ENCODE results near the gene NBPF6. TPM values are rescaled to one million over a fixed set of nuclear protein-coding genes. Genes with fewer than 3 reads are reported as not detected.
"Not testable (repeated sequence)": the region's sequence is repeated elsewhere in the genome, so short reads cannot be mapped to it uniquely, and the experiment has no call there.

Gene NBPF6
- total RNA-seq, 1 donor from 2014 or later: not detected

DNA sequence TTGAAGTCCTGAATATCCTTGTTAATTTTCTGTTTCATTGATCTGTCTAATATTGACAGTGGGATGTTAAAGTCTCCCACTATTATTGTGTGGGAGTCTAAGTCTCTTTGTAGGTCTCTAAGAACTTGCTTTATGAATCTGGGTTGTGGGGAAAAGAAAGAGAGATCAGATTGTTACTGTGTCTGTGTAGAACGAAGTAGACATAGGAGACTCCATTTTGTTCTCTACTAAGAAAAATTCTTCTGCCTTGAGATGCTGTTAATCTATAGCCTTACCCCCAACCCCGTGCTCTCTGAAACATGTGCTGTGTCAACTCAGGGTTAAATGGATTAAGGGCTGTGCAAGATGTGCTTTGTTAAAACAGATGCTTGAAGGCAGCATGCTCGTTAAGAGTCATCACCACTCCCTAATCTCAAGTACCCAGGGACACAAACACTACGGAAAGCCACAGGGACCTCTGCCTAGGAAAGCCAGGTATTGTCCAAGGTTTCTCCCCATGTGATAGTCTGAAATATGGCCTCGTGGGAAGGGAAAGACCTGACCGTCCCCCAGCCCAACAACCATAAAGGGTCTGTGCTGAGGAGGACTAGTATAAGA lies 67.3 kb downstream of the NBPF6 start:
- not testable (repeated sequence) for H3K4me1 Mint-ChIP-seq (ENCODE audit: low read depth, unreplicated experiment); H3K4me1 ChIP-seq (ENCODE audit: insufficient read depth, low read length); H3K79me2 ChIP-seq (ENCODE audit: insufficient read depth, low read length); H3K27me3 Mint-ChIP-seq (ENCODE audit: low read depth, unreplicated experiment); H3K27ac Mint-ChIP-seq (ENCODE audit: unreplicated experiment); H3K36me3 Mint-ChIP-seq (ENCODE audit: low read depth, unreplicated experiment); H3K27ac ChIP-seq (ENCODE audit: low read depth, low read length); H3K4me3 ChIP-seq (ENCODE audit: insufficient read depth, low read depth, low read length); H2AFZ ChIP-seq (ENCODE audit: low read depth, low read length); H3K9me3 Mint-ChIP-seq (ENCODE audit: unreplicated experiment); H4K20me1 ChIP-seq (ENCODE audit: insufficient read depth, low read length); DNase-seq (ENCODE audit: low read depth); H3K4me2 ChIP-seq (ENCODE audit: low read length); H3K27me3 ChIP-seq (ENCODE audit: insufficient read depth, low read length); H3K9me3 ChIP-seq (ENCODE audit: insufficient read depth, low read depth, low read length); H3K4me3 Mint-ChIP-seq (ENCODE audit: unreplicated experiment); H3K9ac ChIP-seq (ENCODE audit: low read length); H3K36me3 ChIP-seq (ENCODE audit: insufficient read depth, low read length); FAIRE-seq

Other genes with a start within 250 kb of the NBPF6 start
- 48.8 and 55.3 TPM in 2 replicates for gene SLC25A24, start 250.0 kb upstream of the NBPF6 start, total RNA-seq
- not detected in 2 replicates for gene NBPF4, start 206.3 kb upstream of the NBPF6 start, total RNA-seq
- 5.3 and 7.1 TPM in 2 replicates for gene EEIG2, start 109.8 kb downstream of the NBPF6 start, total RNA-seq
- 2.2 and 2.5 TPM in 2 replicates for gene HENMT1, start 210.8 kb downstream of the NBPF6 start, total RNA-seq
- 31.9 and 36.9 TPM in 2 replicates for gene PRPF38B, start 242.0 kb downstream of the NBPF6 start, total RNA-seq

All from astrocyte (in vitro differentiated cells and primary cell).